H1 (cell line): ENCODE data around the gene F8. TPM values are rescaled to one million over a fixed set of nuclear protein-coding genes. Genes with fewer than 3 reads are reported as not detected.

Experiments used
- CEBPB ChIP-seq: IDR thresholded peaks from 2 replicates; pipeline ENCODE4 v1.6.1; 2012; ENCODE audit warnings: low read depth, low read length
- EZH2 ChIP-seq: fragments of 200-600 bp; sonication (generic); IDR thresholded peaks from 2 replicates; pipeline ENCODE4 v1.7.1; 2012; ENCODE audit warnings: low read depth, mild to moderate bottlenecking, moderate library complexity, low read length, inconsistent platforms; ENCODE audit not compliant: severe bottlenecking
- HDAC2 ChIP-seq, 2 experiments: fragments of 300-600 bp in 1 of 2; sonication (generic) in 1 of 2; IDR thresholded peaks; 2 replicates each; pipeline ENCODE4 v1.6.1; 2011 to 2012; ENCODE audit warnings: low read depth in 2 of 2, low read length in 2 of 2, mild to moderate bottlenecking in 2 of 2, moderate library complexity in 2 of 2, borderline replicate concordance in 1 of 2, inconsistent platforms in 1 of 2
- SIRT6 ChIP-seq: IDR thresholded peaks from one replicate; pipeline ENCODE4 v1.7.1; 2012; ENCODE audit warnings: low read length, inconsistent platforms
- TCF12 ChIP-seq: IDR thresholded peaks from 2 replicates; pipeline ENCODE4 v1.6.1; 2011; ENCODE audit warnings: low read depth, mild to moderate bottlenecking, low read length
- polyA plus RNA-seq, 7 experiments: library from polyadenylated mRNA; depleted of rRNA in 3 of 7; stranded (reverse) in 5 of 7; unstranded in 2 of 7; fragments of >200 nt in 5 of 7; fragments of 200-250 nt in 2 of 7; gene quantifications; 1 replicate in 5 of 7; 2 replicates in 1 of 7; 4 replicates in 1 of 7; pipeline versions ENCODE4 v1.2.1 to v1.2.3, GENCODE V29; 2011 to 2013; ENCODE audit warnings: missing spikeins in 2 of 7, mixed read lengths in 2 of 7
- total RNA-seq: library from RNA; stranded (reverse); fragmentation: NEBNext Ultra II Directional; extraction: Animal tissue kit (Norgen Biotek cat#: 25700); gene quantifications from 2 replicates; pipeline ENCODE4 v1.2.1, GENCODE V29; 2021

F8 gene
- total and polyA plus RNA-seq, 2 of the 8 experiments (the other 6 are each of a cell fraction or from before 2014, with no cell fraction given), result 1.1 to 2.6 TPM

- TF ChIP-seq SIRT6, result no peak
- no peak for TF ChIP-seq CEBPB
- no peak for TF ChIP-seq EZH2
- no peak for TF ChIP-seq TCF12
- TF ChIP-seq HDAC2 (IDR thresholded peaks at IDR 0.05; ENCODE audit: borderline replicate concordance in 1 of 2, low read depth in 2 of 2, low read length in 2 of 2), result no peak
- TF ChIP-seq, all 59 proteins: peak for 0
Measured at GRCh38 chrX:154819771-154820341, 202.7 kb downstream of the F8 start (continued).
